ENCODE data around the gene LGR5. TPM values are rescaled to one million over a fixed set of nuclear protein-coding genes. Genes with fewer than 3 reads are reported as not detected.

LGR5 gene
- total RNA-seq, 1 donor from 2014 or later, result 1.1 TPM

DNA sequence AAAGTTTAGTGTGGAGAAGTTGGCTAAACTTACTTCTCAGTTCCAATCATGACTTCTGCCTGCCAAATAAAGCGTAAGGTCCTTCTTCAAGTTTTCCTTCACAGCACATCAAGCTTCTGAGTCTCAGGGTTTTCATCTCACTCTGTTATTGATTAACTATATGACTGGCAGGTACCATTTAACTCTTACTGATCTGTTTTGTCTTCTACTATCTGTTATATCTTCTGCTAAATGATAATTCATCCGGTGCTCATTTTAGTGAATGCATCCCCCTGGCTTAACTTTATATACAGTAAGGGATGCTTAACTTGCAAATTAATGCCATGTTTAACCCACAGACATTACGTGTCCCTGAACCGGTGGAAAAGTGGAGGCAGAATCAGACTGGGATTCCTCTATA is 20.7 kb downstream of the LGR5 start:
- no peak overlapping the region for H3K4me3 Mint-ChIP-seq (ENCODE audit: unreplicated experiment)
- H3K4me1 Mint-ChIP-seq (ENCODE audit: unreplicated experiment), result peaks cover 5% of the 10 kb centered on the region
- no peaks in the 10 kb centered on the region for H3K9me3 Mint-ChIP-seq (ENCODE audit: unreplicated experiment)
- DNase-seq (ENCODE audit: low spot score), result no peak
- no peaks in the 10 kb centered on the region for H3K36me3 Mint-ChIP-seq (ENCODE audit: low read depth, unreplicated experiment)
- H3K27ac Mint-ChIP-seq (ENCODE audit: unreplicated experiment), result no peak overlapping the region
- no peaks in the 10 kb centered on the region for H3K27me3 Mint-ChIP-seq (ENCODE audit: unreplicated experiment)
- no peak for TF ChIP-seq CTCF (IDR thresholded peaks at IDR 0.05; ENCODE audit: unreplicated experiment)

- Mint-ChIP-seq H3K4me3 (ENCODE audit: unreplicated experiment) (no peak overlapping the region), H3K27me3 (ENCODE audit: unreplicated experiment) (no peaks in the 10 kb centered on the region)
- DNase-seq (ENCODE audit: low spot score), result no peak
Measured at GRCh38 chr12:71460850-71461609, 21.4 kb downstream of the LGR5 start.

GRCh38 chr12:71461787-71462328 is 22.3 kb downstream of the LGR5 start:
- H3K27ac Mint-ChIP-seq (ENCODE audit: unreplicated experiment), result no peak overlapping the region
- TF ChIP-seq CTCF (IDR thresholded peaks at IDR 0.05; ENCODE audit: unreplicated experiment), result no peak
- no peak overlapping the region for H3K4me3 Mint-ChIP-seq (ENCODE audit: unreplicated experiment)
- H3K4me1 Mint-ChIP-seq (ENCODE audit: unreplicated experiment), result peaks cover 8% of the 10 kb centered on the region
- no peaks in the 10 kb centered on the region for H3K36me3 Mint-ChIP-seq (ENCODE audit: low read depth, unreplicated experiment)
- no peaks in the 10 kb centered on the region for H3K9me3 Mint-ChIP-seq (ENCODE audit: unreplicated experiment)
- no peaks in the 10 kb centered on the region for H3K27me3 Mint-ChIP-seq (ENCODE audit: unreplicated experiment)
- DNase-seq (ENCODE audit: low spot score), result no peak

More at GRCh38 chr12:71460850-71461609, 21.4 kb downstream of the LGR5 start:
- TF ChIP-seq CTCF (IDR thresholded peaks at IDR 0.05; ENCODE audit: unreplicated experiment), result no peak
- H3K27ac Mint-ChIP-seq (ENCODE audit: unreplicated experiment), result no peak overlapping the region
- peaks cover 8% of the 10 kb centered on the region for H3K4me1 Mint-ChIP-seq (ENCODE audit: unreplicated experiment)
- no peaks in the 10 kb centered on the region for H3K36me3 Mint-ChIP-seq (ENCODE audit: low read depth, unreplicated experiment)
- no peaks in the 10 kb centered on the region for H3K9me3 Mint-ChIP-seq (ENCODE audit: unreplicated experiment)

DNA sequence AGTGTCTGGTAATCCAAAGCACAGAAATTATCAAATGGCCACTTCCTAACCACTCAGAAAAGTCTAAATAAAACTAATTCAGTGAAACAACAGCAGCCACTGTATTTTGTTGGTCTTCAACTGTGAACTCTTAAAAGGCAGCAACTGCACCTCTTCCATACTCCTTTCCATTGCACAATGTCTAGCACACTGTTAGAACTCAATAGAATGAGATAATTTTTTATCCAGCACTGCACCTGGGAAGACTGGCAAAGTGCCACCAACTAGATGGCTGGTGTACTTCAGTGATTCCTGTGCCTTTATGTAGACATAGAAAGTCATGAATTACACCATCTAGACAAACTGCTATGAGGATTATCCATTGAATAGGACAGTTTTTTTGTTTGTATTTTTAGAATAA is 26.2 kb downstream of the LGR5 start:
- no peaks in the 10 kb centered on the region for H3K9me3 Mint-ChIP-seq (ENCODE audit: unreplicated experiment)

More for the DNA sequence above, 26.2 kb downstream of the LGR5 start:
- H3K36me3 Mint-ChIP-seq (ENCODE audit: low read depth, unreplicated experiment), result no peaks in the 10 kb centered on the region
- DNase-seq (ENCODE audit: low spot score), result no peak
- peaks cover 1% of the 10 kb centered on the region for H3K27me3 Mint-ChIP-seq (ENCODE audit: unreplicated experiment)
- H3K4me1 Mint-ChIP-seq (ENCODE audit: unreplicated experiment), result peaks cover 8% of the 10 kb centered on the region
- no peak overlapping the region for H3K4me3 Mint-ChIP-seq (ENCODE audit: unreplicated experiment)
- TF ChIP-seq CTCF (IDR thresholded peaks at IDR 0.05; ENCODE audit: unreplicated experiment), result no peak
- no peak overlapping the region for H3K27ac Mint-ChIP-seq (ENCODE audit: unreplicated experiment)

All from endothelial cell (in vitro differentiated cells).